ENCODE results near the gene PAQR5.

GRCh38 chr15:69405110-69405509, 106.4 kb downstream of the PAQR5 start:
- TF ChIP-seq ZBTB33 (IDR thresholded peaks at IDR 0.05; ENCODE audit: extremely low read depth, insufficient replicate concordance, low read length): no peak
- TF ChIP-seq EZH2 (IDR thresholded peaks at IDR 0.05): no peak
- no peak for TF ChIP-seq POLR2A (IDR thresholded peaks at IDR 0.05; ENCODE audit: borderline replicate concordance, extremely low read depth, insufficient read depth, insufficient read length)
- TF ChIP-seq SP1 (IDR thresholded peaks at IDR 0.05; ENCODE audit: low read depth): no peak
- no peak for TF ChIP-seq CTCF (IDR thresholded peaks at IDR 0.05 in 2 of 3, conservative IDR thresholded peaks at IDR 0.05 in 1 of 3; ENCODE audit: borderline replicate concordance in 1 of 3, insufficient read depth in 1 of 3, low read depth in 2 of 3, low read length in 2 of 3)
- TF ChIP-seq RAD21 (IDR thresholded peaks at IDR 0.05; ENCODE audit: low read depth): no peak
- no peak for TF ChIP-seq EZH2phosphoT487 (IDR thresholded peaks at IDR 0.05; ENCODE audit: borderline replicate concordance)
- no peak for TF ChIP-seq MAX (IDR thresholded peaks at IDR 0.05)
- no peak for TF ChIP-seq ATF3 (IDR thresholded peaks at IDR 0.05)

All from HCT116 (cell line).